A549 treated with Mapracorat at 1 μM for 4 hours (cell line): ENCODE results near the gene PLAAT3. TPM values are rescaled to one million over a fixed set of nuclear protein-coding genes. Genes with fewer than 3 reads are reported as not detected.

Experiments
- total RNA-seq: library from RNA; stranded (reverse); fragments of 200-300 nt; extraction: Qiagen RNA extraction; gene quantifications from 5 replicates; pipeline ENCODE4 v1.2.3, GENCODE V29; 2022

Gene PLAAT3
- total RNA-seq, result 50.0 to 72.4 TPM (median 60.3 TPM) in 5 replicates

GRCh38 chr11:63614136-63614671 lies at the start of gene PLAAT3:
Gene PLAAT3, minus strand, starts transcription at chr11:63614433. Its CDS starts 419 bp downstream, at chr11:63614014.

GRCh38 chr11:63563201-63564055 lies 50.8 kb downstream of the PLAAT3 start, which contains the start of gene PLAAT2:
Gene PLAAT2, minus strand, starts transcription at chr11:63563379. Its CDS starts 55 bp downstream, at chr11:63563324.

GRCh38 chr11:63536669-63537292 lies 77.5 kb downstream of the PLAAT3 start, which contains the start of gene PLAAT4:
Gene PLAAT4, plus strand, starts transcription at chr11:63536808. Its CDS starts 61 bp downstream, at chr11:63536869.

Other genes with a start within 250 kb of the PLAAT3 start
- not detected in 5 replicates for gene SLC22A9, start 244.6 kb downstream of the PLAAT3 start, total RNA-seq
- not detected in 5 replicates for gene PLAAT5, start 123.3 kb downstream of the PLAAT3 start, total RNA-seq
- gene LGALS12, start 108.3 kb downstream of the PLAAT3 start, total RNA-seq, result not detected in 5 replicates
- gene PLAAT4, start 77.6 kb downstream of the PLAAT3 start, total RNA-seq, result 1.4 to 2.6 TPM (median 1.8 TPM) in 5 replicates
- gene PLAAT2, start 51.1 kb downstream of the PLAAT3 start, total RNA-seq, result 0.34 to 1.5 TPM (median 0.46 TPM) in 5 replicates
- 30.3 to 37.2 TPM (median 33.1 TPM) in 5 replicates for gene ATL3, start 56.9 kb upstream of the PLAAT3 start, total RNA-seq
- 93.6 to 107 TPM (median 103 TPM) in 5 replicates for gene RTN3, start 67.1 kb upstream of the PLAAT3 start, total RNA-seq
- 3.8 to 6.9 TPM (median 6.0 TPM) in 5 replicates for gene ZFTA, start 154.3 kb upstream of the PLAAT3 start, total RNA-seq
- gene SPINDOC, start 199.0 kb upstream of the PLAAT3 start, total RNA-seq, result 32.7 to 52.1 TPM (median 49.7 TPM) in 5 replicates
- gene MARK2, start 224.7 kb upstream of the PLAAT3 start, total RNA-seq, result 25.1 to 28.9 TPM (median 27.7 TPM) in 5 replicates